HG02885 (cell line): ENCODE measurements around the gene TTC36.
A peak's percentile ranks its signal among the peaks of the same experiment; 100 is the strongest.
"Not testable (repeated sequence)": the region's sequence is repeated elsewhere in the genome, so short reads cannot be mapped to it uniquely, and the experiment has no call there.

ENCODE experiments used
- ATAC-seq: cut with Tn5 transposase; IDR thresholded peaks from one replicate; pipeline ENCODE4 v1.9.1; 2021; ENCODE audit warnings: mild to moderate bottlenecking; ENCODE audit not compliant: unreplicated experiment, poor library complexity

The TTC36 gene

GRCh38 chr11:118531597-118532084 lies 4.4 kb downstream of the TTC36 start:
- ATAC-seq = no peak

GRCh38 chr11:118532091-118532490 lies 4.8 kb downstream of the TTC36 start:
- no peak for ATAC-seq

GRCh38 chr11:118532852-118533768 lies 5.8 kb downstream of the TTC36 start:
- ATAC-seq = no peak

- ATAC-seq = no peak
Observed at GRCh38 chr11:118533769-118534729, 6.8 kb downstream of the TTC36 start.

GRCh38 chr11:118535261-118535660 lies 8.0 kb downstream of the TTC36 start:
- no peak for ATAC-seq

- ATAC-seq = no peak
Observed at GRCh38 chr11:118536726-118537125, 9.5 kb downstream of the TTC36 start.

GRCh38 chr11:118537409-118537980 lies 10.2 kb downstream of the TTC36 start:
- no peak for ATAC-seq

GRCh38 chr11:118544010-118544646 lies 16.9 kb downstream of the TTC36 start:
- no peak for ATAC-seq

- no peak for ATAC-seq
Observed at GRCh38 chr11:118544647-118545010, 17.4 kb downstream of the TTC36 start.

- ATAC-seq = no peak
Observed at GRCh38 chr11:118545533-118545932, 18.3 kb downstream of the TTC36 start.

GRCh38 chr11:118547132-118547531 lies 19.9 kb downstream of the TTC36 start:
- no peak for ATAC-seq

GRCh38 chr11:118552341-118552740 lies 25.1 kb downstream of the TTC36 start:
- no peak for ATAC-seq

GRCh38 chr11:118560806-118561205 lies 33.5 kb downstream of the TTC36 start:
- no peak for ATAC-seq

- ATAC-seq = no peak
Observed at GRCh38 chr11:118565051-118565450, 37.8 kb downstream of the TTC36 start.

GRCh38 chr11:118569670-118570069 lies 42.4 kb downstream of the TTC36 start:
- ATAC-seq = no peak

GRCh38 chr11:118570787-118571186 lies 43.5 kb downstream of the TTC36 start:
- no peak for ATAC-seq

GRCh38 chr11:118571701-118572060 lies 44.4 kb downstream of the TTC36 start:
- ATAC-seq = not testable (repeated sequence)

- ATAC-seq = peak; percentile 70
Observed at GRCh38 chr11:118572061-118572980, 45.0 kb downstream of the TTC36 start, which contains the start of gene ARCN1. Gene ARCN1 (plus strand): TSS chr11:118572409. CDS start chr11:118572548, 139 bp downstream.

- peak; percentile 43 for ATAC-seq
Observed at GRCh38 chr11:118572981-118573550, 45.8 kb downstream of the TTC36 start.
